ENCODE results near the gene GREB1.

Gene GREB1

GRCh38 chr2:11566383-11566782, 32.5 kb downstream of the GREB1 start:
- DNase-seq (ENCODE audit: low read depth), result no peak
- no peak overlapping the region for H3K4me3 ChIP-seq (ENCODE audit: low read length)
- TF ChIP-seq CTCF (conservative IDR thresholded peaks at IDR 0.05; ENCODE audit: low read depth, low read length), result no peak

GRCh38 chr2:11567631-11568031, 33.8 kb downstream of the GREB1 start:
- DNase-seq (ENCODE audit: low read depth), result no peak
- H3K4me3 ChIP-seq (ENCODE audit: low read length), result no peak overlapping the region
- no peak for TF ChIP-seq CTCF (conservative IDR thresholded peaks at IDR 0.05; ENCODE audit: low read depth, low read length)

- no peak for TF ChIP-seq CTCF (conservative IDR thresholded peaks at IDR 0.05; ENCODE audit: low read depth, low read length)
- DNase-seq (ENCODE audit: low read depth), result no peak
- H3K4me3 ChIP-seq (ENCODE audit: low read length), result no peak overlapping the region
Observed at GRCh38 chr2:11568436-11568835, 34.6 kb downstream of the GREB1 start.

GRCh38 chr2:11569636-11570035, 35.8 kb downstream of the GREB1 start:
- TF ChIP-seq CTCF (conservative IDR thresholded peaks at IDR 0.05; ENCODE audit: low read depth, low read length), result no peak
- H3K4me3 ChIP-seq (ENCODE audit: low read length), result no peak overlapping the region
- DNase-seq (ENCODE audit: low read depth), result no peak

GRCh38 chr2:11571170-11571569, 37.3 kb downstream of the GREB1 start:
- no peak for DNase-seq (ENCODE audit: low read depth)
- no peak overlapping the region for H3K4me3 ChIP-seq (ENCODE audit: low read length)
- TF ChIP-seq CTCF (conservative IDR thresholded peaks at IDR 0.05; ENCODE audit: low read depth, low read length), result no peak

GRCh38 chr2:11572996-11573395, 39.2 kb downstream of the GREB1 start:
- no peak for DNase-seq (ENCODE audit: low read depth)
- no peak for TF ChIP-seq CTCF (conservative IDR thresholded peaks at IDR 0.05; ENCODE audit: low read depth, low read length)
- H3K4me3 ChIP-seq (ENCODE audit: low read length), result no peak overlapping the region

GRCh38 chr2:11573418-11574175, 39.8 kb downstream of the GREB1 start:
- no peak overlapping the region for H3K4me3 ChIP-seq (ENCODE audit: low read length)
- no peak for TF ChIP-seq CTCF (conservative IDR thresholded peaks at IDR 0.05; ENCODE audit: low read depth, low read length)
- no peak for DNase-seq (ENCODE audit: low read depth)

All from retinal pigment epithelial cell (primary cell).